GM12874 (cell line): ENCODE results near the gene OR5A2.

Experiments used
- TF ChIP-seq, protein P1 (sequence below): IDR thresholded peaks from 2 replicates; pipeline ENCODE4 v1.5.1; 2011; ENCODE audit warnings: low read depth, mild to moderate bottlenecking, control low read depth, low read length, moderate library complexity; ENCODE audit not compliant: insufficient read depth

OR5A2 gene, protein sequence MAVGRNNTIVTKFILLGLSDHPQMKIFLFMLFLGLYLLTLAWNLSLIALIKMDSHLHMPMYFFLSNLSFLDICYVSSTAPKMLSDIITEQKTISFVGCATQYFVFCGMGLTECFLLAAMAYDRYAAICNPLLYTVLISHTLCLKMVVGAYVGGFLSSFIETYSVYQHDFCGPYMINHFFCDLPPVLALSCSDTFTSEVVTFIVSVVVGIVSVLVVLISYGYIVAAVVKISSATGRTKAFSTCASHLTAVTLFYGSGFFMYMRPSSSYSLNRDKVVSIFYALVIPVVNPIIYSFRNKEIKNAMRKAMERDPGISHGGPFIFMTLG

DNA sequence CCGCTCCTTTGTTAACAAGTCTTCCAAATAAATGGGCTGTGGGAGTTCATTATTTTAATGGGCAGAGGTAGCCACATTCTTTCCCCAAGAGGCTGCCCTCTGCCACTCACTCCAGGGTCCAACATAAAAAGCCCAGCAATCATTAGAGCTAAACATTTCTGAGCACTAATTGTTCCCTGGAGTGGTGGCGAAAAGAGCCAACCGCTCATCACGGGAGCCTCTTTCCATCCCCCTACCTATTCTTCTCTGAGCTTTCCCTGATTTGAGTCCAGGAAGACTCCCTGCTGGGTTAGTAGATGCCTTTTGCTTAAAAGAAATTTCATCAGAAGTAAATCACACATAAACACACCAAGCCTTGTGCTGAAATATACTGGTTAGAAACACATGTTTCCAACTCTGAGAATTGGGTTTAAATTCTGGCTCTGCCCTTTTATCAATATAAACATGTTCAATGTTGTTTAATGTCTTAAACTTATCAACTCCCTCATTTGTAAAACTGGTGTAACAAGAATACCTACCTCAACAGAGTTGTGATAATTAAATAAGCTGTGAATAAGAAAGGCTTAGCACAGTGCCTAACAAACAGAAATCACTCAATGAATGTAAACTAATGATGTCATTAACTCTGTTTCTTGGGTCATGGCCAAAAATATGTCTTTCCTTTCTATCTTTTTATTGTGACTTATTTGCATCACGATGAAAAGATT, at the start of gene OR5A2:
Gene OR5A2 (minus strand): TSS at position 53 of the 707 bp plus-strand sequence. CDS start 3,460 bp downstream, outside the sequence.
- TF ChIP-seq, protein P1, sequence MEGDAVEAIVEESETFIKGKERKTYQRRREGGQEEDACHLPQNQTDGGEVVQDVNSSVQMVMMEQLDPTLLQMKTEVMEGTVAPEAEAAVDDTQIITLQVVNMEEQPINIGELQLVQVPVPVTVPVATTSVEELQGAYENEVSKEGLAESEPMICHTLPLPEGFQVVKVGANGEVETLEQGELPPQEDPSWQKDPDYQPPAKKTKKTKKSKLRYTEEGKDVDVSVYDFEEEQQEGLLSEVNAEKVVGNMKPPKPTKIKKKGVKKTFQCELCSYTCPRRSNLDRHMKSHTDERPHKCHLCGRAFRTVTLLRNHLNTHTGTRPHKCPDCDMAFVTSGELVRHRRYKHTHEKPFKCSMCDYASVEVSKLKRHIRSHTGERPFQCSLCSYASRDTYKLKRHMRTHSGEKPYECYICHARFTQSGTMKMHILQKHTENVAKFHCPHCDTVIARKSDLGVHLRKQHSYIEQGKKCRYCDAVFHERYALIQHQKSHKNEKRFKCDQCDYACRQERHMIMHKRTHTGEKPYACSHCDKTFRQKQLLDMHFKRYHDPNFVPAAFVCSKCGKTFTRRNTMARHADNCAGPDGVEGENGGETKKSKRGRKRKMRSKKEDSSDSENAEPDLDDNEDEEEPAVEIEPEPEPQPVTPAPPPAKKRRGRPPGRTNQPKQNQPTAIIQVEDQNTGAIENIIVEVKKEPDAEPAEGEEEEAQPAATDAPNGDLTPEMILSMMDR: no peak

DNA sequence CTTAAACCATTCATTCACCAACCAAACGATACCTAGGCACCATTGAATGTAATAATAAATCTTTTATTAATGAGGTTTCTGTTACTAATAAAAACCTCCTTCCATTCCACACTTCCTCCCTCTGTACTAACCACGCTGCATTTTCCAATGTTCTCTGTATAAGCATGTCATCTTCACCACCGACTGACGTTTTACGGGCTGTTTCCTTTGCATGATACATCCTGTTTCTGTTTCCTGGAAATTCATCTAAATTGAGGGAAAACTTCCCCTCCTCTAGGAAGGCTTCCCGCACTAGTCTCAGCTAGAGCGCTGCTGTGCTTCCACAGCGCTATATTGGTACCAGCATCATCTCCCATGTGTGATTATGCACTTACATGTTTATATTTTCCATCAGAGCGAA, 49.0 kb upstream of the OR5A2 start:
- TF ChIP-seq, protein P1: no peak

DNA sequence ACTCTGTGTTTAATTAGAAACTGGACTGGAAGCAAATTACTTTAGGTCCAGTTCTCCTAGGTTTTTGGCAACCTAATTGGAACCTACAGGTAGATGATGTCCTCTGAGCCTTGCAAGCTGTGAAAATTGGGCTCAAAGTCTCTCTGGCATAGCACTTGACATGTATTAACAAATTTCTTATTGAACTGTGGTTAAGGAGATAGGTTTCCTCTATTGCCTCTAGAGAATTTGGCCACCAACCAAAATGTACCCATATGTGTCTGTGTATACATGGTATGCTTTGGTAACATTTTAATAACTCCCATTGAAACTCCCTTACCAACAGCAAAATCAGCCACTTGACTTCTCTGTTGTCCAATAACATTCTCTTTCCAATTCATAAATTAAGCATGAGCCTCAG, 46.8 kb upstream of the OR5A2 start, which contains the start of gene OR4D10:
Gene OR4D10 (plus strand): TSS at position 301 of the 400 bp plus-strand sequence. CDS start 4,115 bp downstream, outside the sequence.
- TF ChIP-seq, protein P1: no peak

DNA sequence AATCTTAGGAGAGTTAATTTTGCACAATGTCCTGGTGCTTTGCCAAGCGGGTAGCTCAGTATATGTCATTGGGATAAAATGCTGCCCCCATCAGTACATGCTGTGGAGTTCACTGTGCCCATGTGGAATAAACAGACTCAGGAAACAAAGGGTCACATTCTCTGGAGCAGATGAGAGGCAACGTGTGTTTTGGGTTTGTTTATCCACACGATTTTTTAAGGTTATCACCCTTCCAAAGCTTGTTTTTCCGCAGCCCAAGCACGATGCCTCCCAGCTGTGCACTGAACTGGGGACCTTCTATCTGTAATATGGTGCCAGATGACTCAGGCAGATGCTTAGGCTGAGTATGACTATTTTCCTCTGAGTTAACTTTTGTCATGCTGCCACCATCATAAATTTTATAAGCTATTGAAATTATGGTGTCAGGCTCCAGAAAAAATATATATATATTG, 37.0 kb upstream of the OR5A2 start:
- TF ChIP-seq, protein P1: no peak

DNA sequence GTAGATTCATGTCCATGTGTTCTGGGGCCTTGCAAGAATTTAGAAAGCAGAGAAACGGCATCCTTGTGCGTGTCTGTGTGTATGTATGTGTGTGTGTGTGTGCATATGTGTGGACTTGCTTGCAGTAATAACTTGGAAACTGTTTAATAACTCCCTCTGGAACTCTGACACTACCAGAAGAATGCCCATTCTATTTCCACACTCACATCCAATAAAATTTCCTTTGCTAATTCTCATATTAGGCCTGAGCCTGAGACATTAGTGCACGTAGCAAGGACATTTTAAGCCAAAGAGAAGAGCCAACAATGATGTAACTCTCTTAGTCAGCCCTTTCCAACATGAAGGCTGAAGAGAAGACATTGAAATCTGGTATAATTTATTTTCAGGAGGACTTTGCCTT, 33.7 kb upstream of the OR5A2 start:
- TF ChIP-seq, protein P1: no peak

DNA sequence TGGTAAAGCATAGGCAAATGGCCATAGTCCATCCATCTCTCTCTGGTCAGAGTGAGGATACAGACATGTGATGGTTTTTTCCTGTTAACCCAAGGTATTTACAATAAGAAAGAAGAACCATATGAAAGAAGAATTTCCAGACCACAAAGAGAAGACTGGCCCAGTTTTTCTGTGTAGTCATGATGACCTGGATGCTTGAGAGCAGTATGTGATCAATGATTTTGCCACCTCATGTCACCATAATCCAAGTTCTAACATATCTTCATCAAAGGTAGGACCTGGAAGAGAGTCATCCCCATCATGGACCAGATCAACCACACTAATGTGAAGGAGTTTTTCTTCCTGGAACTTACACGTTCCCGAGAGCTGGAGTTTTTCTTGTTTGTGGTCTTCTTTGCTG, 30.4 kb upstream of the OR5A2 start, which contains the start of gene OR4D6:
Gene OR4D6 (plus strand): TSS at position 301 of the 400 bp plus-strand sequence. CDS start 0 bp downstream, at position 301.
- TF ChIP-seq, protein P1: no peak

DNA sequence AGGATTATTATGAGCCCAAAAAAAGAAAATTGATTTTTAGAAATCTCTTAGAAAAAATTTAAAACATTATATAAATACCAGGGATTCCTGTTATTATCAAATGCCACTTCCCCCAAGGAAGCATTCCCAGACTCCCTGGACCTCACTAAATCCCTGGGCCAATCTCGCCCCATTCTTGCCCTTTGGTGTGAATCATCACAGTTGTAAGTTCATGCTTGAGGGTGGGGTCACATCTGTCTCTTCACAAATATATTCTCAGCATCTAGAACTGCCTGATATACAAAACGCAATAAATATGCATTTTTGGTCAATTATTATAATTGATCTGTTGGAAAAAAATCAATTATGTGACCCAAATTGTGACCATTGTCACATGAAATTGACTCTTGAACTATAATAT, 22.3 kb upstream of the OR5A2 start:
- TF ChIP-seq, protein P1: no peak
